EH (cell line): ENCODE data around the gene MPDU1.

Source experiments
- DNase-seq: peaks from one replicate; pipeline ENCODE4 v3.0.0-alpha.2; 2015; ENCODE audit warnings: low read depth

MPDU1 gene

GRCh38 chr17:7583253-7584109 lies at the start of gene MPDU1:
TSS of gene MPDU1 (plus strand) at chr17:7583852. CDS start at chr17:7583863, 11 bp downstream.
- peak; percentile 97 for DNase-seq

DNA sequence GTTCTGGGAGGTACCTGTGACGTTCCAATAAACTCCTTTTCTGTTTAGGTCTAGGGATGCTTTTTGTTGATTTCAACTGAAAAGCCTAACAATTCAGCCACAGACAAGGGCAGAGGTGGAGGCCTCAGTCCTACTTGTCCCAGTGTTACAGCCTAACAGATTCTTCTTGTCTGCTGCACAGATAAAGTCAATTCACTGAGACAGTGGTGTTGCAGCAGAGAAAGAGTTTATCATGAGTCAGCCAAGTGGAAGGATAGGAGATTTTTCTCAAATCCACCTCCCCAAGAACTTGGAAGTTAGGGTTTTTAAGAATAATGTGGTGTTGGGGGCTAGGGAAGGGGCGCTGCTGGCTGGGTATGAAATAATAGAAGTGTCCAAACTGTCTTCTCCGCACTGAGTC lies 45.6 kb upstream of the MPDU1 start:
- DNase-seq = no peak

GRCh38 chr17:7538891-7539545 lies 44.6 kb upstream of the MPDU1 start:
- DNase-seq = peak; percentile 36

DNA sequence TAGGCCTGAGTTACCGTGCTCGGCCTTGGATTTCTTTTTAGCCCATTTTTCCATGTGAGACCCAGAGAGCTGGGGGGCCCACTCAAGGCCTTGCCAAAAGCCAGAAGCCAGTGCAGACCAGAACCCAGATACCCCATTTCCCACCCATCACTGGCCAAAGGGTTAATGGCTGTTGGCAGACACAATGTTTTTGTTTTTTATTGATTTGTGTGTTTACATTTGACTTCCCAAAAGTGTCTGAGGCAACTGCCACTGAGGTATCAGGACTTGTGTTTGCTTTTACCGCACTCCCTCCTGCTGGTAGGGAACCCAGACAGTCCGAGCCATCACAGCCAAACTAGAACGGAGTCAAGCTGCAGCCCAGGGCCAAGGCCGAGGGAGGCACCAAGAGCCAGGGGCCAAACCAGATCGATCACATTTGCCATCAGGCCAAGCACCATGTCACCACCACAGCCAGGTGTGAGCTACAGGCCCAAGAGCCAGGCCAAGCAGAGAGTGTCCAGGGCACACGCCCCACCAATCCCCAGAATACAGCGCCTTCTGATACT lies 42.5 kb upstream of the MPDU1 start:
- no peak for DNase-seq

DNA sequence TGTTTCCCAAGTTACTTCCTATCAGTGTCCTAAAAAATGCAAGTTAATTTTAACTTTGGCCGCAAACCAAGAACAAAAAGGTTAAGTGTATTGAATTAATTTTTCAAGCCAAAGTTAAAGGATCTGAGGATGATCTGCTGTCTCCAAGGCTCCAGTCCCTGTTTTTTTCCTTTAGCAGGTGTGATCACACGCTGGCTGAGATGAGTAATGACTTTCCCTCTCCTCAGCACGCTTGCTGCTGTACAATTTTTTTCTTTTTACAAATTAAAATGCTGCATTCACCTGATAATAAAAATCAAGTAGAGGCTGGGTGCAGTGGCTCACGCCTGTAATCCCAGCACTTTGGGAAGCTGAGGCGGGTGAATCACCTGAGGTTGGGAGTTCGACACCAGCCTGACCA lies 38.7 kb upstream of the MPDU1 start:
- no peak for DNase-seq

- DNase-seq = peak; percentile 62
Measured at GRCh38 chr17:7548585-7549400, 34.9 kb upstream of the MPDU1 start, which contains the start of gene TNFSF12. TSS of gene TNFSF12 (plus strand) at chr17:7549058. CDS start at chr17:7549154, 96 bp downstream.

DNA sequence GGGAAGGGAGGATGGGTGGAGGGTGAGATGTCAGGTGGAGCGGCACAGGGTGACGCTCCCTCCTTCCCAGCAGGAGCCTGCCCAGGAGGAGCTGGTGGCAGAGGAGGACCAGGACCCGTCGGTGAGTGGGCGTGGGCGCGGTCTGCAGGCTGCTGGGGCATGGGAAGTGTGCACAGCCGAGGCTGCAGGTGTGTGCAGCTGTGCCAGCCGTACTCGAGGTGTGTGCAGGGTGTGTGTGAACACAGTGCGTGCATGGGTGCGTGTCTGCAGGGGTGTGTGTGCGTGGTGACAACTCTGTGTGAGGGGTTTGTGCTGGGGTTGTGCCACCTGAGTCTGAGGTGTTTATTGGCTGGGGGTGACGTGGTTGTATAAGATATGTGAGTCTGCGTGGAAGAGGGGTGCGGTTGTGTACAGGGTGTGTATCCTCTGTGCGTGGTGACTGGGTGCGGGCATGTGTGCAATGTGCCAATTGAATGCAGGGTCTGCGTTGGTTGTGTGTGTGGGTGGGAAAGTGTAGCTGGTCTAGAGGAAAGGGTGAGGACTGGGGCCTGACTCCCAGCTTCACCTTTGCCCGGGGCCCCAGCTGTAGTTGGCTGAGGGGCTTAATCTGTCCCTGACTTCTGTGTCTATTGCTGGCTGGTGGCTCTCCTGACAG lies 34.1 kb upstream of the MPDU1 start:
- DNase-seq = no peak

- no peak for DNase-seq
Measured at GRCh38 chr17:7550344-7550743, 33.3 kb upstream of the MPDU1 start.

DNA sequence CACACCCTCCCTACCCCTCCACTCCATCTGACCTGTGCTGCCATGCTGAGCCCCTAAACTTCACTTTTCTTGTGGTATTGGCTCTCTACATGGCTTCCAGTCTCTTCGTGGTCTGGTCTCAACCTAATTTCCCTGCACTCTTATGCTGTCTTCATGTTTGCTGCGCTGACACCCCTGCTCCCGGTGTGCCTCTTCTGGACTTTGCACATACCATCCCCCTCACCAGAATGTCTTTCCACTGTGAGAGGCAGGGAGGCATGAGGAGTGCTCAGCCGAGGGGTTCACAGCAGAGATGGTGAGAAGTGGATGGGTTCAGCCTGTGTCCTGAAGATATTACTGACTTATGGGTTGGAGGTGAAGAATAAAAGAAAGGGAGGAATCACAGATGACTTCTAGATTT lies 32.3 kb upstream of the MPDU1 start:
- DNase-seq = no peak

DNA sequence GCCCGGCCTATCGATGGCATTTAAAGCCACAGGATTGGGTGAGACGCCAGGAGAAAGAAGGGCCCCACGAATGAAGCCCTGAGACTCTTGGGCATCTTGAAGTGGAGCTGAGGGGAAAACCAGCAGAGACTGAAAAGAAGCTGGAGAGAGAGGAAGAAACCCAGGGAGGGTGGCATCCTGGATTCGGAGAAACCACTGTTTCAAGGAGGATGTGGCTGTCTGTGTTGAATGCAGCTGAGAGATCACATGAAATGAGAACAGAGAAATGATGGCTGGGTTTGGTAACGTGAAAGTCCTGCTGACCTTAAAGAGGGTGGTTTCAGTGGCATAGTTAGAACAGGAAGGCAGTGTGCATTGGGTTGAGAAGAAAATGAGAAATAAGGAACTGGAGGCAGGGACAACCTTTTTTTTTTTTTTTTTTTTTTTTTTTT lies 31.0 kb upstream of the MPDU1 start:
- DNase-seq = no peak

GRCh38 chr17:7553356-7553755 lies 30.3 kb upstream of the MPDU1 start:
- no peak for DNase-seq

DNA sequence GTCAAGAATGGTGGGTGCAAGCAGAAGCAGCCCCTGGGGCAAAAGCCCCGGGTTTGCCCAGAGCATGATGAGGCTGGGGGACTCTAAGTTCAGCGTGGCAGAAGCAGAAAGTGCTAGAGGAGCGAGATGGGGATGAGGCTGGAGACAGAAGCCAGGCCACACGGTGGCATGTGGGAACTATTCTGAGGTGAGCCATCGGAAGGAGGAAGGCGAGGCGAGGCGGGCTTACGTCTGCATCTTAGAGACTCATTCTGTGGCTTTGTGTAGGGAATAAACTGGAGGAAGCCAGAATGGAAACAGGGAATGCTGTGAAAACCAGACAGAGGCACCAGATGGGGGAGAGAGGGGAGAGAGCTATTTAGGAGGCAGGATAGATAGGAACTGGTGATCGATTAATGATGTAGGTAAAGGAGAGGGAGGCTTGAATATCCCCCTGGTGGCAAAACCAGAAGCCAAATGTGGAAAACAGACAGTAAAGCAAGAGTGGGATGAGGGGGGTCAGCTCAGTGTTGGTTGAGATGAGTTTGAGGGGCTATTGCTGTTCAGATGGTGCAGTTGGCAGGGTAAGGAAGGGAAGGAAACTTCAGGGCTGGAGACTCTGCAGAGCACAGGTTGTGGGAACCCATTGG lies 28.2 kb upstream of the MPDU1 start:
- DNase-seq = no peak

DNA sequence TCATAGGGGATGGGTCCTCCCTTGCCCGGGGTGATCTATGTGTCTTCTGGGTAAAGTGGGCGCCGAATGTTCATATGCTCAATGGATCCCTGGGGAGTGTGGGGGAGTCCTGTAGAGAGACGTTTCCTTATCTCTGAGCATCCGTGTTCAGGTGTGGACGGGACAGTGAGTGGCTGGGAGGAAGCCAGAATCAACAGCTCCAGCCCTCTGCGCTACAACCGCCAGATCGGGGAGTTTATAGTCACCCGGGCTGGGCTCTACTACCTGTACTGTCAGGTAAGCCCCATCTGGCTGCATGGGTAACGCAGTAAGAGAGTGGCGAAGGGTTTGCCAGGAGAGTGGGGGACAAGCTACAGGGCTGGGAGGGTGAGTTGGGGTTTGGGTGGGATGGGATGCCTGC lies 27.0 kb upstream of the MPDU1 start:
- DNase-seq = no peak

DNA sequence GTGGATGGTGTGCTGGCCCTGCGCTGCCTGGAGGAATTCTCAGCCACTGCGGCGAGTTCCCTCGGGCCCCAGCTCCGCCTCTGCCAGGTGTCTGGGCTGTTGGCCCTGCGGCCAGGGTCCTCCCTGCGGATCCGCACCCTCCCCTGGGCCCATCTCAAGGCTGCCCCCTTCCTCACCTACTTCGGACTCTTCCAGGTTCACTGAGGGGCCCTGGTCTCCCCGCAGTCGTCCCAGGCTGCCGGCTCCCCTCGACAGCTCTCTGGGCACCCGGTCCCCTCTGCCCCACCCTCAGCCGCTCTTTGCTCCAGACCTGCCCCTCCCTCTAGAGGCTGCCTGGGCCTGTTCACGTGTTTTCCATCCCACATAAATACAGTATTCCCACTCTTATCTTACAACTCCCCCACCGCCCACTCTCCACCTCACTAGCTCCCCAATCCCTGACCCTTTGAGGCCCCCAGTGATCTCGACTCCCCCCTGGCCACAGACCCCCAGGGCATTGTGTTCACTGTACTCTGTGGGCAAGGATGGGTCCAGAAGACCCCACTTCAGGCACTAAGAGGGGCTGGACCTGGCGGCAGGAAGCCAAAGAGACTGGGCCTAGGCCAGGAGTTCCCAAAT lies 26.4 kb upstream of the MPDU1 start:
- DNase-seq = no peak

GRCh38 chr17:7557775-7558543 lies 25.7 kb upstream of the MPDU1 start:
- peak; percentile 52 for DNase-seq

- DNase-seq = no peak
Measured at GRCh38 chr17:7558544-7559319, 24.9 kb upstream of the MPDU1 start, which contains the start of gene TNFSF13. TSS of gene TNFSF13 (plus strand) at chr17:7558750. CDS start at chr17:7559040, 290 bp downstream.

- no peak for DNase-seq
Measured at GRCh38 chr17:7559320-7560171, 24.1 kb upstream of the MPDU1 start.
